GM15510 (cell line): ENCODE results near the gene ARHGAP21.

Source experiments
- POLR2A ChIP-seq: IDR thresholded peaks from 3 replicates; pipeline ENCODE4 v1.6.1; 2011; ENCODE audit warnings: borderline replicate concordance; ENCODE audit not compliant: insufficient read length; ENCODE audit errors: extremely low read depth

ARHGAP21 gene

GRCh38 chr10:24625778-24626177, 97.9 kb downstream of the ARHGAP21 start:
- TF ChIP-seq POLR2A = no peak

GRCh38 chr10:24623383-24623782, 100.3 kb downstream of the ARHGAP21 start:
- TF ChIP-seq POLR2A = no peak

- TF ChIP-seq POLR2A = no peak
Observed at GRCh38 chr10:24622781-24623301, 100.8 kb downstream of the ARHGAP21 start.

- TF ChIP-seq POLR2A = no peak
Observed at GRCh38 chr10:24618401-24618800, 105.3 kb downstream of the ARHGAP21 start.

GRCh38 chr10:24617771-24618396, 105.8 kb downstream of the ARHGAP21 start:
- no peak for TF ChIP-seq POLR2A

- no peak for TF ChIP-seq POLR2A
Observed at GRCh38 chr10:24616536-24616935, 107.2 kb downstream of the ARHGAP21 start.

- TF ChIP-seq POLR2A = no peak
Observed at GRCh38 chr10:24606021-24606420, 117.7 kb downstream of the ARHGAP21 start.

GRCh38 chr10:24605141-24605540, 118.5 kb downstream of the ARHGAP21 start:
- TF ChIP-seq POLR2A = no peak

- no peak for TF ChIP-seq POLR2A
Observed at GRCh38 chr10:24603333-24603732, 120.4 kb downstream of the ARHGAP21 start.

- no peak for TF ChIP-seq POLR2A
Observed at GRCh38 chr10:24597961-24598360, 125.7 kb downstream of the ARHGAP21 start.

- no peak for TF ChIP-seq POLR2A
Observed at GRCh38 chr10:24597426-24597825, 126.3 kb downstream of the ARHGAP21 start.

GRCh38 chr10:24596217-24596930, 127.3 kb downstream of the ARHGAP21 start:
- TF ChIP-seq POLR2A = no peak

GRCh38 chr10:24590697-24591457, 132.8 kb downstream of the ARHGAP21 start:
- TF ChIP-seq POLR2A = no peak

- no peak for TF ChIP-seq POLR2A
Observed at GRCh38 chr10:24589265-24589664, 134.4 kb downstream of the ARHGAP21 start.

- TF ChIP-seq POLR2A = no peak
Observed at GRCh38 chr10:24579906-24580305, 143.8 kb downstream of the ARHGAP21 start.
